K562 (cell line): ENCODE measurements around the gene PLCL1. TPM values are rescaled to one million over a fixed set of nuclear protein-coding genes. Genes with fewer than 3 reads are reported as not detected.

Experiments used
- ARID1B ChIP-seq: fragments of 450-650 bp; IDR thresholded peaks from 2 replicates; pipeline ENCODE4 v1.6.1; 2016; ENCODE audit warnings: antibody characterized with exemption, mild to moderate bottlenecking, inconsistent platforms
- CBX2 ChIP-seq: fragments of 200-600 bp; sonication (generic); IDR thresholded peaks from one replicate; pipeline ENCODE4 v1.6.1; 2012; ENCODE audit warnings: mild to moderate bottlenecking, low read length, inconsistent platforms; ENCODE audit not compliant: insufficient read depth, poor library complexity, severe bottlenecking
- CC2D1A ChIP-seq: fragments of 450-650 bp; IDR thresholded peaks from 2 replicates; pipeline ENCODE4 v1.6.1; 2017; ENCODE audit warnings: mild to moderate bottlenecking
- ELF2 ChIP-seq: fragments of 250-450 bp; sonication (Bioruptor Pico); IDR thresholded peaks from 2 replicates; pipeline ENCODE4 v1.5.0; 2021; ENCODE audit warnings: mild to moderate bottlenecking
- GABPB2 ChIP-seq: fragments of 250-450 bp; sonication (Bioruptor Pico); conservative IDR thresholded peaks from 2 replicates; pipeline ENCODE4 v1.5.1; 2021; ENCODE audit warnings: mild to moderate bottlenecking
- TAL1 ChIP-seq: fragments of 450-650 bp; IDR thresholded peaks from 2 replicates; pipeline ENCODE4 v1.6.1; 2016; ENCODE audit warnings: mild to moderate bottlenecking
- ZNF699 ChIP-seq: fragments of 250-450 bp; sonication (Bioruptor Pico); IDR thresholded peaks from 2 replicates; pipeline ENCODE4 v1.8.0; 2021; ENCODE audit warnings: mild to moderate bottlenecking, moderate library complexity; ENCODE audit not compliant: insufficient replicate concordance
- ZNF717 ChIP-seq: fragments of 250-450 bp; sonication (Bioruptor Pico); IDR thresholded peaks from 2 replicates; pipeline ENCODE4 v1.5.0; 2021
- polyA plus RNA-seq, 8 experiments: library from polyadenylated mRNA; depleted of rRNA in 4 of 8; stranded (reverse) in 5 of 8; unstranded in 3 of 8; fragments of >200 nt; fragmentation: Nextera tagmentation in 2 of 8; fragmentation: Illumina TruSeq in 1 of 8; extraction: Ambion mirVana in 2 of 8; extraction: Trizol in 1 of 8; gene quantifications; 2 replicates each; pipeline versions ENCODE4 v1.2.1 to v1.2.3, GENCODE V29; 2011 to 2014; ENCODE audit warnings: inconsistent platforms in 1 of 8, missing spikeins in 1 of 8
- total RNA-seq, 7 experiments: library from RNA; depleted of rRNA in 6 of 7; stranded (reverse); fragments of >200 nt in 6 of 7; fragmentation: Illumina TruSeq in 2 of 7; extraction: Trizol in 2 of 7; gene quantifications; 2 replicates each; pipeline versions ENCODE4 v1.2.1 to v1.2.3, GENCODE V29; 2011 to 2021; ENCODE audit warnings: low replicate concordance in 1 of 7
- TF ChIP-seq, protein P1 (sequence below): sonication (generic); formaldehyde crosslinking; IDR thresholded peaks from 2 replicates; pipeline ENCODE4 v1.8.1; 2022; ENCODE audit warnings: missing genetic modification reagents
- TF ChIP-seq, protein P2 (sequence below): fragments of 250-450 bp; sonication (Bioruptor Pico); IDR thresholded peaks from 2 replicates; pipeline ENCODE4 v1.8.0; 2022; ENCODE audit warnings: moderate library complexity, mild to moderate bottlenecking, inconsistent platforms
- TF ChIP-seq, protein P3 (sequence below), 2 experiments: fragments of 450-650 bp in 1 of 2; sonication (generic) in 1 of 2; formaldehyde crosslinking; conservative IDR thresholded peaks; 2 replicates each; pipeline versions ENCODE4 v1.4.0 to v1.8.1; 2020 to 2022; ENCODE audit warnings: mild to moderate bottlenecking in 1 of 2, missing genetic modification reagents in 1 of 2

Gene PLCL1
- total and polyA plus RNA-seq, 9 of the 15 experiments (the other 6 are each of a cell fraction or from before 2014, with no cell fraction given), result 2.0 to 17.7 (median 8.6) TPM

DNA sequence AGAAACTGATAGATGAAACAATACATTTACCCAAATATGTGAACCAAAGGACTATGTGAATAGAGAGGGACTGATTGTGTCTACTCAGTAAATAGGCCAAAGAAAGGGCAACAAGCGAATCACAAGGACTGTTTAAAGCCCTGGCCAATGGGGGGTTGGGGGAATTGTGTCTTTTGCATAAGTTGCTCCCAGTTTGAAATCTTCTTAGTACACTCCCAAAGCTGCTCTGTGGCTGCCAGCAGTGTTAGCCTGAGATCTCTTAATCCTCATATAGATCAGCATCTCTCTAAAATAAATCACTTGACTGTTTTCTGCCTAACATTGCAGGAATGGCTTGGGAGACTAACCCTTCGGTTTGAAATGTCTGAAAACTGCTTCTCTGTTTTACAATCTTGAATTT, 236.4 kb downstream of the PLCL1 start (continued):
- TF ChIP-seq, protein P1, sequence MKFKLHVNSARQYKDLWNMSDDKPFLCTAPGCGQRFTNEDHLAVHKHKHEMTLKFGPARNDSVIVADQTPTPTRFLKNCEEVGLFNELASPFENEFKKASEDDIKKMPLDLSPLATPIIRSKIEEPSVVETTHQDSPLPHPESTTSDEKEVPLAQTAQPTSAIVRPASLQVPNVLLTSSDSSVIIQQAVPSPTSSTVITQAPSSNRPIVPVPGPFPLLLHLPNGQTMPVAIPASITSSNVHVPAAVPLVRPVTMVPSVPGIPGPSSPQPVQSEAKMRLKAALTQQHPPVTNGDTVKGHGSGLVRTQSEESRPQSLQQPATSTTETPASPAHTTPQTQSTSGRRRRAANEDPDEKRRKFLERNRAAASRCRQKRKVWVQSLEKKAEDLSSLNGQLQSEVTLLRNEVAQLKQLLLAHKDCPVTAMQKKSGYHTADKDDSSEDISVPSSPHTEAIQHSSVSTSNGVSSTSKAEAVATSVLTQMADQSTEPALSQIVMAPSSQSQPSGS (CRISPR knock-in tag), result no peak
- no peak for TF ChIP-seq GABPB2
- TF ChIP-seq, protein P2, sequence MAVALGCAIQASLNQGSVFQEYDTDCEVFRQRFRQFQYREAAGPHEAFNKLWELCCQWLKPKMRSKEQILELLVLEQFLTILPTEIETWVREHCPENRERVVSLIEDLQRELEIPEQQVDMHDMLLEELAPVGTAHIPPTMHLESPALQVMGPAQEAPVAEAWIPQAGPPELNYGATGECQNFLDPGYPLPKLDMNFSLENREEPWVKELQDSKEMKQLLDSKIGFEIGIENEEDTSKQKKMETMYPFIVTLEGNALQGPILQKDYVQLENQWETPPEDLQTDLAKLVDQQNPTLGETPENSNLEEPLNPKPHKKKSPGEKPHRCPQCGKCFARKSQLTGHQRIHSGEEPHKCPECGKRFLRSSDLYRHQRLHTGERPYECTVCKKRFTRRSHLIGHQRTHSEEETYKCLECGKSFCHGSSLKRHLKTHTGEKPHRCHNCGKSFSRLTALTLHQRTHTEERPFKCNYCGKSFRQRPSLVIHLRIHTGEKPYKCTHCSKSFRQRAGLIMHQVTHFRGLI (CRISPR knock-in tag), result no peak
- TF ChIP-seq CC2D1A, result no peak
- TF ChIP-seq, protein P3, sequence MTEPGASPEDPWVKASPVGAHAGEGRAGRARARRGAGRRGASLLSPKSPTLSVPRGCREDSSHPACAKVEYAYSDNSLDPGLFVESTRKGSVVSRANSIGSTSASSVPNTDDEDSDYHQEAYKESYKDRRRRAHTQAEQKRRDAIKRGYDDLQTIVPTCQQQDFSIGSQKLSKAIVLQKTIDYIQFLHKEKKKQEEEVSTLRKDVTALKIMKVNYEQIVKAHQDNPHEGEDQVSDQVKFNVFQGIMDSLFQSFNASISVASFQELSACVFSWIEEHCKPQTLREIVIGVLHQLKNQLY (CRISPR knock-in tag; conservative IDR thresholded peaks at IDR 0.05), result no peak
- TF ChIP-seq ZNF699 (CRISPR knock-in tag), result no peak
- TF ChIP-seq ZNF717 (CRISPR knock-in tag), result no peak
- no peak for TF ChIP-seq CBX2
- no peak for TF ChIP-seq TAL1
- TF ChIP-seq ARID1B, result no peak
- no peak for TF ChIP-seq ELF2 (CRISPR knock-in tag)
